ENCODE measurements around the gene CDR2. TPM values are rescaled to one million over a fixed set of nuclear protein-coding genes. Genes with fewer than 3 reads are reported as not detected.

The CDR2 gene
- total RNA-seq, 4 donors from 2014 or later: 22.7 to 38.4 (median 30.3) TPM

DNA sequence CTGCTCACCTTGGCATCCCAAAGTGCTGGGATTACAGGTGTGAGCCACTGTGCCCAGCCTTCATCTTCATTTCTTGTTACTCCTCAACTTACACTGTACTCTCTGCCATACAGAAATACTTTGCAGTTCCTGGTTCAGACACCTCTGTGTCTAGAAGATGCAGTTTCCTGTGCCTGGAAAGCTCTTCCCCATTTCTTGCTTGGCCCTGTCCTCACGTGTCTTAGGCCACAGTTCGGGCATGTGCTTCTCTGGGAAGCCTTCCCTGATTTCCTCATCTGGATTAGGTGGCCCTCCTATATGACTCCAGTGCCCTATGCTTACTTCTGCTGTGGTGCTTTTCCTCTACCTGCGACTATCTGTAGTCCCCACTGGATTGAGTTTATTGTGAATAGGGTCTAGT is 26.5 kb upstream of the CDR2 start:
- DNase-seq: no peak
- Histone ChIP-seq H3K36me3 (no peaks in the 10 kb centered on the region), H3K27ac (no peak overlapping the region), H3K27me3 (no peaks in the 10 kb centered on the region), H3K4me1 (no peaks in the 10 kb centered on the region), H3K4me3 (no peak overlapping the region), H3K9me3 (no peaks in the 10 kb centered on the region)
- TF ChIP-seq POLR2A (IDR thresholded peaks at IDR 0.05): no peak
- TF ChIP-seq, protein P1, sequence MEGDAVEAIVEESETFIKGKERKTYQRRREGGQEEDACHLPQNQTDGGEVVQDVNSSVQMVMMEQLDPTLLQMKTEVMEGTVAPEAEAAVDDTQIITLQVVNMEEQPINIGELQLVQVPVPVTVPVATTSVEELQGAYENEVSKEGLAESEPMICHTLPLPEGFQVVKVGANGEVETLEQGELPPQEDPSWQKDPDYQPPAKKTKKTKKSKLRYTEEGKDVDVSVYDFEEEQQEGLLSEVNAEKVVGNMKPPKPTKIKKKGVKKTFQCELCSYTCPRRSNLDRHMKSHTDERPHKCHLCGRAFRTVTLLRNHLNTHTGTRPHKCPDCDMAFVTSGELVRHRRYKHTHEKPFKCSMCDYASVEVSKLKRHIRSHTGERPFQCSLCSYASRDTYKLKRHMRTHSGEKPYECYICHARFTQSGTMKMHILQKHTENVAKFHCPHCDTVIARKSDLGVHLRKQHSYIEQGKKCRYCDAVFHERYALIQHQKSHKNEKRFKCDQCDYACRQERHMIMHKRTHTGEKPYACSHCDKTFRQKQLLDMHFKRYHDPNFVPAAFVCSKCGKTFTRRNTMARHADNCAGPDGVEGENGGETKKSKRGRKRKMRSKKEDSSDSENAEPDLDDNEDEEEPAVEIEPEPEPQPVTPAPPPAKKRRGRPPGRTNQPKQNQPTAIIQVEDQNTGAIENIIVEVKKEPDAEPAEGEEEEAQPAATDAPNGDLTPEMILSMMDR (IDR thresholded peaks at IDR 0.05): no peak

DNA sequence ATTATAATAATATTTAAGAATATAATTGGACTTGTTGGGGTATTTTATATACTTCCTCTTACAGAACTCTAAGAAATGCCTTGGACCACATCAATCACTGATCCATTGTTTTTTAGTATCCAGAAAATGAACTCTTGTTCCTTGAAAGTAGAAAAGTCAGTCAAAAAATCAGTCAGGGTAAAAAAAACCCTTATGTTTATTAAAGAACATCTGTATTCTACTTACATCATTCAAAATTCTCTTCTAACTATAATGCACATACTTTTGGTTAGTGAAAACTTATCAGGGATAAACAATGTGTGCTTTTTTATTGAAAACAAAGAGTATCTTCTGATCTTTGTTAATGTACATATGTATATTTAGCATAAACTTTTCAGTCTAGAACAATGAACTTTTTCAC is 23.5 kb upstream of the CDR2 start:
- Histone ChIP-seq H3K9me3 (no peaks in the 10 kb centered on the region), H3K4me3 (no peak overlapping the region), H3K36me3 (no peaks in the 10 kb centered on the region), H3K27me3 (no peaks in the 10 kb centered on the region), H3K27ac (no peak overlapping the region), H3K4me1 (no peaks in the 10 kb centered on the region)
- no peak for TF ChIP-seq POLR2A (IDR thresholded peaks at IDR 0.05)
- TF ChIP-seq, protein P1 (IDR thresholded peaks at IDR 0.05): no peak
- no peak for DNase-seq

DNA sequence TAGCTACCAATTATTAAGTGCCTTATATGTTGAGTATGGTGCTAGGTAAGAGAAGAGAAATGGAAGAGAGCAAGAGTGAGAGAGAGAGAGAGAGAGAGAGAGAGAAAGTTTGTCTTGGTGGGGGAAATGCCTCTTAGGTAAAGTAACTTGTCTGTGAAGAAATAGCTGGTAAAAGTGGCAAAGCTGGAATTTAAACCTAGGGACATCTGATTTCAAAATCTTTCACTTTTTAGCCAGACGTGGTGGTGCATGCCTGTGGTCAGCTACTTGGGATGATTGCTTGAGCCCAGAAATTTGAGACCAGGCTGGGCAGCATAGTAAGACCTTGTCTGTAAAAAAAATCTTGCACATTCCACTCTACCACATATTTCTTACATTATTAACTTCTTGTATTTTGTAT is 23.0 kb upstream of the CDR2 start:
- Histone ChIP-seq H3K27me3 (no peaks in the 10 kb centered on the region), H3K4me3 (no peak overlapping the region), H3K9me3 (no peaks in the 10 kb centered on the region), H3K4me1 (no peaks in the 10 kb centered on the region), H3K36me3 (no peaks in the 10 kb centered on the region), H3K27ac (no peak overlapping the region)
- DNase-seq: no peak
- TF ChIP-seq, protein P1 (IDR thresholded peaks at IDR 0.05): no peak

DNA sequence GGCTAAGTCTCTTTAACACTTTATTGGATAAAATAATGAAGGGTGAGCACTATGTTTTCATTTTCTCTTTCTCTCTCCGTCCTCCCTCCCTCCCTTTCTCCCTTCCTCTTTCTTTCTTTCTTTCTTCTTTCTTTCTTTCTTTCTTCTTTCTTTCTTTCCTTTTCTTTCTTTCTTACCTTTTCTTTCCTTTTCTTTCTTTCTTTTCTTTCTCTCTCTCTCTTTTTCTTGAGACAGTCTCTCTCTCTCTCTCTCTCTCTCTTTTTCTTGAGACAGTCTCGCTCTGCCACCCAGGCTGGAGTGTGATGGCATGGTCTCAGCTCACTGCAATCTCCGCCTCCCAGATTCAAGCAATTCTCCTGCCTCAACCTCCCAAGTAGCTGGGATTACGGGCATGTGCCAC is 21.5 kb upstream of the CDR2 start:
- Histone ChIP-seq H3K27ac (no peak overlapping the region), H3K27me3 (no peaks in the 10 kb centered on the region), H3K9me3 (no peaks in the 10 kb centered on the region), H3K4me3 (no peak overlapping the region), H3K4me1 (no peaks in the 10 kb centered on the region), H3K36me3 (no peaks in the 10 kb centered on the region)
- no peak for DNase-seq
- no peak for TF ChIP-seq POLR2A (IDR thresholded peaks at IDR 0.05)
- TF ChIP-seq, protein P1 (IDR thresholded peaks at IDR 0.05): no peak

DNA sequence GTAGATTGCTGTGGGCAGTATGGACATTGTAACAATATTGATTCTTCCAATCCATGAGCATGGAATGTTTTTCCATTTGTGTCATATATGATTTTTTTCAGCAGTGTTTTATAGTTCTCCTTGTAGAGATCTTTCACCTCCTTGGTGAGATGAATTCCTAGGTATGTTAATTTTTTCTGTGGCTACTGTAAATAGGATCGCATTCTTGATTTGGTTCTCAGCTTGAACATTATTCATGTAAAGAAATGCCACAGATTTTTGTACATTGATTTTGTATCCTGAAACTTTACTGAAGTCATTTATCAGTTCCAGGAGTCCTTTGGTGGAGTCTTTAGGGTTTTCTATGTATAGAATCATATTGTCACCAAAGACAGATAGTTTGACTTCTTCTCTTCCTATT is 19.7 kb upstream of the CDR2 start:
- TF ChIP-seq, protein P1 (IDR thresholded peaks at IDR 0.05): no peak
- TF ChIP-seq POLR2A (IDR thresholded peaks at IDR 0.05): no peak
- Histone ChIP-seq H3K27me3 (no peaks in the 10 kb centered on the region), H3K36me3 (no peaks in the 10 kb centered on the region), H3K4me1 (no peaks in the 10 kb centered on the region), H3K9me3 (no peaks in the 10 kb centered on the region), H3K4me3 (no peak overlapping the region), H3K27ac (no peak overlapping the region)
- no peak for DNase-seq

DNA sequence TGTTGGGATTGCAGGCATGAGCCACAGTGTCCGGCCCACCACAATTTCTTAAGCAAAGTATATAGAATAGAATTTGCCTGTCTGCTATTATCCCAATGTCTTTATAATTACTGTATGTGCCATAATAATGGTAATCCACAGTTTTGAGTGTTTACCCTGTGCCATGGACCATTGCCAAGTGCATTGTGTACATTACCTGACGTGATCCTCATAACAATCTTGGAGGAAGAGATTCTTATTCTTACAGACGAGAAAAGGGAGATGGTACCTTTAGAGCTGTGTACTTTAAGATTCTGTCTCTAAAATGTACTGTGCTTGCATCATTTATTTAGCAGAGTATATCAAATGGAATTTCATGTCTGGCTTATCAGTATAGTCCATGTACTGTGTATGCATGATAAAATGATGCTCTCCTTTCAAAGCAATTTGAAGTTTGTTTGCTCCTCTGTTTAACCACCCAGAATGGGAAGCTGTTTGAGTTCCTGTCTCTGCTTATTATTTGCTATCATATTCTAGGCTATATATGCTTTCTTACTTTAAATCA is 13.8 kb upstream of the CDR2 start:
- H3K27me3 ChIP-seq: no peaks in the 10 kb centered on the region
- no peak overlapping the region for H3K4me3 ChIP-seq
- H3K27ac ChIP-seq: no peak overlapping the region
- no peaks in the 10 kb centered on the region for H3K9me3 ChIP-seq
- TF ChIP-seq, protein P1 (IDR thresholded peaks at IDR 0.05): no peak
- no peak for TF ChIP-seq POLR2A (IDR thresholded peaks at IDR 0.05)
- peaks cover 0 to 6% (median 0%) of the 10 kb centered on the region in 3 donors for H3K36me3 ChIP-seq
- no peak for DNase-seq
- no peaks in the 10 kb centered on the region for H3K4me1 ChIP-seq

Measured in Peyer's patch (tissue), 4 donors.